ENCODE measurements around the gene LGALS3BP. TPM values are rescaled to one million over a fixed set of nuclear protein-coding genes. Genes with fewer than 3 reads are reported as not detected.

LGALS3BP gene
- total and polyA plus RNA-seq, 2 of the 8 experiments (the other 6 are each of a cell fraction or from before 2014, with no cell fraction given), result 56.1 to 61.6 TPM

- H3K4me3 ChIP-seq (ENCODE audit: extremely low read depth in 1 of 4, insufficient read depth in 2 of 4, low read depth in 3 of 4, low read length in 4 of 4), result no peak overlapping the region
- H2BK15ac ChIP-seq (ENCODE audit: low read length), result no peak overlapping the region
- H3K9me3 ChIP-seq (ENCODE audit: insufficient read depth in 2 of 2, low read depth in 1 of 2, low read length in 1 of 2), result peaks cover 28 to 31% of the 10 kb centered on the region in 2 experiments
- no peak overlapping the region for H3K27ac ChIP-seq (ENCODE audit: low read depth, low read length)
- H3K79me1 ChIP-seq (ENCODE audit: low read depth, low read length), result 0 out of 2 replicates have a peak, but pooled peaks cover 5% of the 10 kb centered on the region
- no peak for FAIRE-seq
- no peak overlapping the region for H3K4me2 ChIP-seq (ENCODE audit: insufficient read depth in 1 of 2, low read depth in 2 of 2, low read length in 2 of 2)
- H3K56ac ChIP-seq (replicated peaks; ENCODE audit: insufficient read length, low read depth, low read length), result no peak overlapping the region
- H2BK20ac ChIP-seq (ENCODE audit: low read length), result no peak overlapping the region
- peaks cover 6 to 8% of the 10 kb centered on the region in 2 experiments for H4K20me1 ChIP-seq (replicated peaks in 1 of 2; ENCODE audit: control insufficient read depth in 1 of 2, insufficient read depth in 2 of 2, low read length in 2 of 2)
- no peak overlapping the region for H2BK120ac ChIP-seq (replicated peaks; ENCODE audit: low read depth, low read length)
- H3K4ac ChIP-seq (replicated peaks; ENCODE audit: insufficient read length, low read depth, low read length), result no peak overlapping the region
- H3K18ac ChIP-seq (ENCODE audit: extremely low read depth, low read length), result no peak overlapping the region
- ChIA-PET CTCF (ENCODE audit: partially characterized antibody) (interaction anchor here (0.9 to 1.0 kb wide), 2 partner anchors 9 to 18 kb away, joined by 3 to 5 read pairs; no protein-coding TSS in a partner anchor), POLR2A (ENCODE audit: partially characterized antibody) (no interaction called here)
- no peak overlapping the region for H3K23ac ChIP-seq (ENCODE audit: insufficient read length)
- H3K27me3 ChIP-seq (replicated peaks in 1 of 4; ENCODE audit: control insufficient read depth in 3 of 4, extremely low read depth in 1 of 4, insufficient read depth in 3 of 4, low read length in 3 of 4), result peaks cover 0 to 17% (median 16%) of the 10 kb centered on the region in 4 experiments; a peak in 6 of 7 replicates
- H3K4me1 ChIP-seq (replicated peaks in 1 of 4; ENCODE audit: control insufficient read depth in 3 of 4, insufficient read depth in 4 of 4, low read length in 3 of 4), result peaks cover 0 to 8% (median 5%) of the 10 kb centered on the region in 4 experiments; a peak in 6 of 7 replicates
- no peak overlapping the region for H3K9ac ChIP-seq (replicated peaks in 1 of 4; ENCODE audit: extremely low read depth in 1 of 4, low read depth in 3 of 4, low read length in 3 of 4)
- H3K79me2 ChIP-seq (ENCODE audit: control insufficient read depth in 1 of 2, insufficient read depth in 2 of 2, low read length in 2 of 2), result 0 out of 4 replicates have a peak, but pooled peaks cover 0 to 5% of the 10 kb centered on the region in 2 experiments
- H4K91ac ChIP-seq (replicated peaks; ENCODE audit: insufficient read length, low read length), result no peak overlapping the region
- no peak overlapping the region for H2BK5ac ChIP-seq (ENCODE audit: low read depth, low read length)
- H2BK12ac ChIP-seq (ENCODE audit: low read depth, low read length), result no peak overlapping the region
- no peak overlapping the region for H2AFZ ChIP-seq (ENCODE audit: low read length)
- H2AK5ac ChIP-seq (ENCODE audit: low read depth, low read length), result no peak overlapping the region
- H3K23me2 ChIP-seq (ENCODE audit: low read depth, low read length), result peaks cover 7% of the 10 kb centered on the region
- no peak for DNase-seq (ENCODE audit: low read depth in 1 of 2, low spot score in 2 of 2)
- 76% methylated on average over 6 of the region's 6 CpGs; no CpG with 5 or more reads in 1 of the 2 experiments for WGBS, 2 experiments (ENCODE audit: extremely low coverage in 1 of 2, insufficient coverage in 1 of 2, insufficient read length in 1 of 2, insufficient replicate concordance in 2 of 2, low coverage in 1 of 2, low lambda C conversion rate in 2 of 2, missing lambda C conversion rate in 1 of 2)
- H4K8ac ChIP-seq (ENCODE audit: extremely low read depth, insufficient read depth, low read length), result no peak overlapping the region
- no peak overlapping the region for H4K5ac ChIP-seq (ENCODE audit: insufficient read length, low read depth, low read length)
- no peaks in the 10 kb centered on the region for H3K36me3 ChIP-seq (ENCODE audit: control insufficient read depth in 2 of 4, insufficient read depth in 4 of 4, low read length in 3 of 4)
- no peak overlapping the region for H3K14ac ChIP-seq (ENCODE audit: insufficient read length)
- TF ChIP-seq GTF2F1 (IDR thresholded peaks at IDR 0.05; ENCODE audit: borderline replicate concordance, low read depth, low read length) (no peak), SP1 (IDR thresholded peaks at IDR 0.05; ENCODE audit: low read depth, low read length) (no peak), CREB1 (IDR thresholded peaks at IDR 0.05) (no peak), YY1 (IDR thresholded peaks at IDR 0.05; ENCODE audit: low read depth, low read length) (no peak), RBBP5 (IDR thresholded peaks at IDR 0.05; ENCODE audit: borderline replicate concordance, low read depth, low read length) (no peak), BCL11A (IDR thresholded peaks at IDR 0.05; ENCODE audit: low read depth in 2 of 2, low read length in 2 of 2) (no peak), KDM1A (IDR thresholded peaks at IDR 0.05; ENCODE audit: borderline replicate concordance, low read length) (no peak), SP2 (IDR thresholded peaks at IDR 0.05; ENCODE audit: low read length) (no peak), FOSL1 (IDR thresholded peaks at IDR 0.05; ENCODE audit: insufficient read depth, low read depth, low read length) (no peak), SIN3A (conservative IDR thresholded peaks at IDR 0.05 in 1 of 2, IDR thresholded peaks at IDR 0.05 in 1 of 2; ENCODE audit: low read depth in 1 of 2, low read length in 2 of 2) (no peak), USF2 (IDR thresholded peaks at IDR 0.05; ENCODE audit: low read length) (no peak), TAF1 (IDR thresholded peaks at IDR 0.05; ENCODE audit: low read depth, low read length) (no peak), SIRT6 (IDR thresholded peaks at IDR 0.05; ENCODE audit: low read length) (no peak)
These were observed 32.9 kb upstream of the LGALS3BP start for GRCh38 chr17:79012563-79013134.

Measured in H1 (cell line).